GM12878 (cell line): ENCODE measurements around the gene SORCS2. TPM values are rescaled to one million over a fixed set of nuclear protein-coding genes. Genes with fewer than 3 reads are reported as not detected.

ENCODE experiments used
- ATAC-seq: fragments of 200-7000 bp; cut with Tn5 transposase; 3 replicates; pipeline ENCODE4 v1.9.1; 2020; ENCODE audit warnings: mild to moderate bottlenecking, moderate library complexity
- BruUV-seq: library from RNA; stranded (reverse); fragments of 400-500 nt; replicated peaks from 2 replicates; lab custom pipeline; 2021; lab: Mats Ljungman, UMichigan
- CTCF ChIA-PET: fragments of 300-600 bp; sonication (Branson Sonifier 250); formaldehyde crosslinking; extraction: SDS; loops from one replicate; lab custom pipeline; 2021; ENCODE audit warnings: inconsistent platforms; lab: Yijun Ruan, JAX
- POLR2A ChIA-PET: fragments of 350-600 bp; formaldehyde crosslinking; extraction: SDS; loops from one replicate; lab custom pipeline; 2021; ENCODE audit warnings: inconsistent platforms; lab: Charles Lee
- RAD21 ChIA-PET: fragments of 300-600 bp; sonication (Branson Sonifier 250); formaldehyde crosslinking; loops from one replicate; lab custom pipeline; 2023; ENCODE audit warnings: antibody characterized with exemption; ENCODE audit not compliant: unreplicated experiment; lab: Charles Lee
- SMC1A ChIA-PET: fragments of 300-600 bp; sonication (Branson Sonifier 250); formaldehyde crosslinking; loops from one replicate; lab custom pipeline; 2023; ENCODE audit not compliant: unreplicated experiment, uncharacterized antibody; lab: Charles Lee
- DNase-seq: peaks from one replicate; pipeline ENCODE4 v3.0.0-alpha.2; 2011; ENCODE audit warnings: low read depth, low spot score
- FAIRE-seq: peaks from 3 replicates; lab custom pipeline; 2011; peaks lifted over from hg19 to GRCh38; lab: Jason Lieb, UNC
- H2AFZ ChIP-seq: 2 replicates; pipeline ENCODE4 v1.6.0; 2011; ENCODE audit warnings: low read depth, low read length, control low read depth; ENCODE audit not compliant: control insufficient read depth
- H3K27ac ChIP-seq: 2 replicates; pipeline ENCODE4 v1.5.1; 2011; ENCODE audit warnings: control low read depth; ENCODE audit not compliant: control insufficient read depth, insufficient read depth
- H3K27me3 ChIP-seq, 2 experiments: replicated peaks in 1 of 2; 2 replicates each; pipeline versions ENCODE4 v1.6.0 to v1.6.1; 2011; ENCODE audit warnings: low read length in 1 of 2; ENCODE audit not compliant: control insufficient read depth in 2 of 2, insufficient read depth in 2 of 2
- H3K36me3 ChIP-seq, 2 experiments: 2 replicates each; pipeline ENCODE4 v1.5.1; 2011; ENCODE audit warnings: low read length in 1 of 2; ENCODE audit not compliant: control insufficient read depth in 2 of 2, insufficient read depth in 2 of 2
- H3K4me1 ChIP-seq: 2 replicates; pipeline ENCODE4 v1.6.1; 2011; ENCODE audit warnings: mild to moderate bottlenecking, low read length, moderate library complexity, mixed read lengths; ENCODE audit not compliant: control insufficient read depth, insufficient read depth
- H3K4me2 ChIP-seq: 2 replicates; pipeline ENCODE4 v1.6.0; 2011; ENCODE audit warnings: control low read depth; ENCODE audit not compliant: control insufficient read depth, insufficient read depth
- H3K4me3 ChIP-seq: fragments of 200-600 bp; sonication (generic); 2 replicates; pipeline ENCODE4 v1.5.1; 2016
- H3K79me2 ChIP-seq: 2 replicates; pipeline ENCODE4 v1.6.0; 2011; ENCODE audit warnings: low read length; ENCODE audit not compliant: control insufficient read depth, insufficient read depth
- H3K9ac ChIP-seq: 2 replicates; pipeline ENCODE4 v1.8.0; 2011; ENCODE audit warnings: low read length, control low read depth, mixed read lengths; ENCODE audit not compliant: control insufficient read depth, insufficient read depth
- H3K9me3 ChIP-seq: replicated peaks from 3 replicates; pipeline ENCODE4 v1.5.1; 2011; ENCODE audit warnings: mild to moderate bottlenecking, low read length; ENCODE audit not compliant: control insufficient read depth, insufficient read depth
- H4K20me1 ChIP-seq: 2 replicates; pipeline ENCODE4 v1.6.0; 2011; ENCODE audit not compliant: control insufficient read depth, insufficient read depth
- CBFB ChIP-seq: IDR thresholded peaks from 2 replicates; pipeline ENCODE4 v1.6.1; 2016; ENCODE audit warnings: antibody characterized with exemption, low read depth
- FOXM1 ChIP-seq: IDR thresholded peaks from 2 replicates; pipeline ENCODE4 v1.6.1; 2012; ENCODE audit warnings: low read depth, mild to moderate bottlenecking, inconsistent platforms, low read length, moderate library complexity
- MEF2B ChIP-seq: fragments of 450-650 bp; IDR thresholded peaks from 2 replicates; pipeline ENCODE4 v1.6.1; 2018; ENCODE audit warnings: mild to moderate bottlenecking, moderate library complexity; ENCODE audit not compliant: partially characterized antibody, poor library complexity, severe bottlenecking
- MTA2 ChIP-seq: fragments of 450-650 bp; IDR thresholded peaks from 2 replicates; pipeline ENCODE4 v1.6.1; 2016; ENCODE audit warnings: low read depth, mild to moderate bottlenecking, moderate library complexity
- NBN ChIP-seq: fragments of 450-650 bp; IDR thresholded peaks from 2 replicates; pipeline ENCODE4 v1.6.1; 2016
- NFXL1 ChIP-seq: fragments of 450-650 bp; IDR thresholded peaks from 2 replicates; pipeline ENCODE4 v1.6.1; 2017; ENCODE audit warnings: antibody characterized with exemption, mild to moderate bottlenecking, borderline replicate concordance
- NR2F1 ChIP-seq: fragments of 450-650 bp; conservative IDR thresholded peaks from 2 replicates; pipeline ENCODE4 v1.6.1; 2017; ENCODE audit warnings: mild to moderate bottlenecking
- NRF1 ChIP-seq: conservative IDR thresholded peaks from 2 replicates; pipeline ENCODE4 v1.6.1; 2011; ENCODE audit warnings: mild to moderate bottlenecking, low read depth, low read length, improper control_type of control experiment
- POLR2A ChIP-seq: IDR thresholded peaks from 2 replicates; pipeline ENCODE4 v1.6.1; 2011; ENCODE audit warnings: low read depth, mild to moderate bottlenecking, low read length
- RB1 ChIP-seq: fragments of 450-650 bp; formaldehyde crosslinking; IDR thresholded peaks from 2 replicates; pipeline ENCODE4 v1.6.1; 2017; ENCODE audit warnings: mild to moderate bottlenecking, borderline replicate concordance
- RELA ChIP-seq: fragments of 450-650 bp; IDR thresholded peaks from 2 replicates; pipeline ENCODE4 v1.8.0; 2014; ENCODE audit warnings: borderline replicate concordance; ENCODE audit not compliant: partially characterized antibody
- REST ChIP-seq: IDR thresholded peaks from 2 replicates; pipeline ENCODE4 v1.6.1; 2012; ENCODE audit warnings: mild to moderate bottlenecking, low read depth, low read length
- SREBF2 ChIP-seq: IDR thresholded peaks from 2 replicates; pipeline ENCODE4 v1.6.1; 2012; ENCODE audit warnings: mild to moderate bottlenecking, low read length
- SUZ12 ChIP-seq: fragments of 200-600 bp; sonication (generic); IDR thresholded peaks from one replicate; pipeline ENCODE4 v1.6.1; 2018; ENCODE audit warnings: antibody characterized with exemption, mild to moderate bottlenecking; ENCODE audit not compliant: unreplicated experiment
- USF2 ChIP-seq: IDR thresholded peaks from 2 replicates; pipeline ENCODE4 v1.6.1; 2011; ENCODE audit warnings: low read depth, low read length, improper control_type of control experiment, borderline replicate concordance
- WGBS: methylation state at CpG from one replicate; pipeline ENCODE4 v1.1.6; 2016; ENCODE audit warnings: low lambda C conversion rate; ENCODE audit not compliant: insufficient replicate concordance, insufficient coverage; ENCODE audit errors: missing lambda C conversion rate; 5-methylcytosine and 5-hydroxymethylcytosine counted together
- in situ Hi-C: fragments of 300-500 bp; cut with MboI; formaldehyde crosslinking; loops from 9 replicates; pipeline ENCODE4 v1.14.3; 2018; ENCODE audit warnings: mixed read lengths
- intact Hi-C: fragments of 100-400 bp; cut with micrococcal nuclease; formaldehyde crosslinking; loops from one replicate; pipeline ENCODE4 v1.14.2; 2022; ENCODE audit not compliant: unreplicated experiment
- polyA plus RNA-seq, 11 experiments: library from polyadenylated mRNA; depleted of rRNA in 4 of 11; unstranded in 6 of 11; stranded (reverse) in 5 of 11; fragments of >200 nt; fragmentation: Nextera tagmentation in 4 of 11; fragmentation: Illumina TruSeq in 1 of 11; extraction: Ambion mirVana in 4 of 11; extraction: Trizol in 1 of 11; gene quantifications; 1 replicate in 1 of 11; 2 replicates in 10 of 11; pipeline versions ENCODE4 v1.2.1 to v1.2.3, GENCODE V29; 2011 to 2016; ENCODE audit warnings: inconsistent platforms in 2 of 11, missing spikeins in 2 of 11, low read depth in 1 of 11
- total RNA-seq, 4 experiments: library from RNA; depleted of rRNA in 3 of 4; stranded (reverse); fragments of >200 nt in 3 of 4; fragmentation: Illumina TruSeq in 1 of 4; extraction: Trizol in 1 of 4; gene quantifications; 2 replicates each; pipeline versions ENCODE4 v1.2.1 to v1.2.3, GENCODE V29; 2013 to 2021
- TF ChIP-seq, protein P1 (sequence below): fragments of 450-650 bp; IDR thresholded peaks from 2 replicates; pipeline ENCODE4 v1.6.1; 2016; ENCODE audit warnings: mild to moderate bottlenecking, moderate library complexity, borderline replicate concordance

SORCS2 gene
- total and polyA plus RNA-seq, 10 of the 15 experiments (the other 5 are each of a cell fraction or from before 2014, with no cell fraction given), result 0.01 to 0.15 (median 0.05) TPM; not detected in 5

- TF ChIP-seq, protein P1, sequence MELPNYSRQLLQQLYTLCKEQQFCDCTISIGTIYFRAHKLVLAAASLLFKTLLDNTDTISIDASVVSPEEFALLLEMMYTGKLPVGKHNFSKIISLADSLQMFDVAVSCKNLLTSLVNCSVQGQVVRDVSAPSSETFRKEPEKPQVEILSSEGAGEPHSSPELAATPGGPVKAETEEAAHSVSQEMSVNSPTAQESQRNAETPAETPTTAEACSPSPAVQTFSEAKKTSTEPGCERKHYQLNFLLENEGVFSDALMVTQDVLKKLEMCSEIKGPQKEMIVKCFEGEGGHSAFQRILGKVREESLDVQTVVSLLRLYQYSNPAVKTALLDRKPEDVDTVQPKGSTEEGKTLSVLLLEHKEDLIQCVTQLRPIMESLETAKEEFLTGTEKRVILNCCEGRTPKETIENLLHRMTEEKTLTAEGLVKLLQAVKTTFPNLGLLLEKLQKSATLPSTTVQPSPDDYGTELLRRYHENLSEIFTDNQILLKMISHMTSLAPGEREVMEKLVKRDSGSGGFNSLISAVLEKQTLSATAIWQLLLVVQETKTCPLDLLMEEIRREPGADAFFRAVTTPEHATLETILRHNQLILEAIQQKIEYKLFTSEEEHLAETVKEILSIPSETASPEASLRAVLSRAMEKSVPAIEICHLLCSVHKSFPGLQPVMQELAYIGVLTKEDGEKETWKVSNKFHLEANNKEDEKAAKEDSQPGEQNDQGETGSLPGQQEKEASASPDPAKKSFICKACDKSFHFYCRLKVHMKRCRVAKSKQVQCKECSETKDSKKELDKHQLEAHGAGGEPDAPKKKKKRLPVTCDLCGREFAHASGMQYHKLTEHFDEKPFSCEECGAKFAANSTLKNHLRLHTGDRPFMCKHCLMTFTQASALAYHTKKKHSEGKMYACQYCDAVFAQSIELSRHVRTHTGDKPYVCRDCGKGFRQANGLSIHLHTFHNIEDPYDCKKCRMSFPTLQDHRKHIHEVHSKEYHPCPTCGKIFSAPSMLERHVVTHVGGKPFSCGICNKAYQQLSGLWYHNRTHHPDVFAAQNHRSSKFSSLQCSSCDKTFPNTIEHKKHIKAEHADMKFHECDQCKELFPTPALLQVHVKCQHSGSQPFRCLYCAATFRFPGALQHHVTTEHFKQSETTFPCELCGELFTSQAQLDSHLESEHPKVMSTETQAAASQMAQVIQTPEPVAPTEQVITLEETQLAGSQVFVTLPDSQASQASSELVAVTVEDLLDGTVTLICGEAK, result no peak
Measured at GRCh38 chr4:7614350-7614949, 422.1 kb downstream of the SORCS2 start (continued).

DNA sequence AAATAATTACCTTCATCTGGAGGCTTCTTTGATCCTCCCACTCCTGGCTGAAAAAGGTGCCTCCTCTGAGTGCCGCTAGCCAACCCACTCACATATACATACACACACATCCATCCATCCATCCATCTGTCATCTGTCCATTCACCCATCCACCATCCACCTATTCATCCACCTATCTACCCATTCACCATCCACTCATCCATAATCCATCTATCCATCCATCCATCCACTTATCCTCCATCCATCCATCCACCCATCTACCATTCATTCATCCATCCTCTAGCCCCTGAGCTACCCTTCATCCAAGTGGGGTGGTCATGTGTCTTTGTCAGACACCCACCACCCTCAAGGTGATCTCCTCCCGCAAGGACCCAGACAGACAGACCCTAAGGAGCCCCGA lies 423.9 kb downstream of the SORCS2 start:
- Histone ChIP-seq H3K4me3 (no peak overlapping the region), H2AFZ (no peak overlapping the region), H3K27ac (no peak overlapping the region), H4K20me1 (no peaks in the 10 kb centered on the region), H3K79me2 (no peaks in the 10 kb centered on the region), H3K4me1 (no peaks in the 10 kb centered on the region), H3K27me3 (no peaks in the 10 kb centered on the region), H3K4me2 (no peak overlapping the region), H3K36me3 (no peaks in the 10 kb centered on the region), H3K9ac (no peak overlapping the region), H3K9me3 (no peaks in the 10 kb centered on the region; the same call in 2 of the 3 replicates)
- intact Hi-C loops (no loop called here), in situ Hi-C loops (no loop called here)
- DNase-seq (no peak), FAIRE-seq (no peak), ATAC-seq (no peak)
- ChIA-PET POLR2A (no interaction called here), SMC1A (no interaction called here), RAD21 (no interaction called here), CTCF (no interaction called here)
- no TSS peak for BruUV-seq
- WGBS, result 15% methylated on average over 3 of the region's 3 CpGs
- no peak for TF ChIP-seq NBN
- no peak for TF ChIP-seq RELA
- no peak for TF ChIP-seq SUZ12
- TF ChIP-seq SREBF2, result no peak
- TF ChIP-seq FOXM1, result no peak
- TF ChIP-seq NFXL1, result no peak
- TF ChIP-seq NRF1, result no peak
- no peak for TF ChIP-seq CBFB
- TF ChIP-seq RB1, result no peak
- TF ChIP-seq REST, result no peak
- TF ChIP-seq POLR2A, result no peak
- no peak for TF ChIP-seq MEF2B
- no peak for TF ChIP-seq MTA2
- no peak for TF ChIP-seq NR2F1
- TF ChIP-seq USF2, result no peak
